Spleen (tissue), 11 donors: ENCODE data around the gene PLCB1. TPM values are rescaled to one million over a fixed set of nuclear protein-coding genes. Genes with fewer than 3 reads are reported as not detected.

Experiments
- DNase-seq: peaks from one replicate; pipeline ENCODE4 v3.0.0-alpha.2; 2020
- H3K27ac ChIP-seq, 8 donors: fragments of 200-600 bp; sonication (generic) in 7 of 8; 1 replicate in 4 of 8; 2 replicates in 4 of 8; pipeline versions ENCODE4 v1.5.0 to v1.8.0; 2016 to 2021; ENCODE audit warnings: inconsistent platforms in 4 of 8, mild to moderate bottlenecking in 4 of 8, moderate library complexity in 1 of 8
- H3K27me3 ChIP-seq, 7 donors: fragments of 200-600 bp; sonication (generic) in 6 of 7; replicated peaks in 1 of 7; 1 replicate in 4 of 7; 2 replicates in 3 of 7; pipeline versions ENCODE4 v1.5.0 to v1.8.0; 2016 to 2021; ENCODE audit warnings: inconsistent platforms in 3 of 7, mild to moderate bottlenecking in 1 of 7
- H3K36me3 ChIP-seq, 6 donors: fragments of 200-600 bp; sonication (generic) in 5 of 6; 1 replicate in 4 of 6; 2 replicates in 2 of 6; pipeline versions ENCODE4 v1.5.0 to v1.8.0; 2016 to 2021; ENCODE audit warnings: inconsistent platforms in 2 of 6
- H3K4me1 ChIP-seq, 6 donors: fragments of 200-600 bp; sonication (generic) in 5 of 6; 1 replicate in 3 of 6; 2 replicates in 3 of 6; pipeline versions ENCODE4 v1.5.0 to v1.8.0; 2016 to 2021; ENCODE audit warnings: inconsistent platforms in 3 of 6
- H3K4me3 ChIP-seq, 8 donors: fragments of 200-600 bp; sonication (generic) in 7 of 8; 1 replicate in 4 of 8; 2 replicates in 4 of 8; pipeline versions ENCODE4 v1.5.0 to v1.8.0; 2016 to 2021; ENCODE audit warnings: inconsistent platforms in 4 of 8, mild to moderate bottlenecking in 4 of 8, moderate library complexity in 2 of 8
- H3K9me3 ChIP-seq, 8 donors: fragments of 200-600 bp; sonication (generic) in 7 of 8; 1 replicate in 4 of 8; 2 replicates in 4 of 8; pipeline versions ENCODE4 v1.5.0 to v1.8.0; 2016 to 2021; ENCODE audit warnings: inconsistent platforms in 4 of 8
- CTCF ChIP-seq, 11 experiments: fragments of 200-600 bp in 7 of 11; fragments of 450-650 bp in 4 of 11; sonication (generic) in 4 of 11; IDR thresholded peaks in 8 of 11; conservative IDR thresholded peaks in 3 of 11; 1 replicate in 7 of 11; 2 replicates in 4 of 11; pipeline versions ENCODE4 v1.4.0 to v1.8.0; 2016 to 2021; ENCODE audit warnings: antibody characterized with exemption in 11 of 11, inconsistent platforms in 4 of 11, mild to moderate bottlenecking in 1 of 11
- POLR2A ChIP-seq, 3 donors: fragments of 450-650 bp; IDR thresholded peaks; one replicate each; pipeline ENCODE4 v1.5.1; 2017; ENCODE audit warnings: antibody characterized with exemption in 3 of 3, mild to moderate bottlenecking in 1 of 3
- POLR2AphosphoS5 ChIP-seq, 3 donors: sonication (generic); formaldehyde crosslinking; IDR thresholded peaks; one replicate each; pipeline ENCODE4 v1.5.1; 2017; ENCODE audit warnings: antibody characterized with exemption in 3 of 3
- WGBS, 5 donors: extraction: QIAGEN DNeasy Blood & Tissue Kit in 3 of 5; methylation state at CpG; one replicate each; pipeline versions ENCODE4 v1.1.5 to v1.1.7; 2013 to 2018; 5-methylcytosine and 5-hydroxymethylcytosine counted together
- intact Hi-C: fragments of 100-400 bp; cut with DNase I; formaldehyde crosslinking; loops from one replicate; pipeline ENCODE4 v1.15.0; 2023; ENCODE audit warnings: low total_unique reads
- polyA plus RNA-seq, 3 donors: library from polyadenylated mRNA; stranded (reverse); fragments of 200-250 nt; gene quantifications; one replicate each; pipeline ENCODE4 v1.2.1, GENCODE V29; 2013
- total RNA-seq, 7 donors: library from RNA; depleted of rRNA in 3 of 7; stranded (reverse); fragments of >200 nt in 3 of 7; fragmentation: NEBNext Ultra II Directional in 4 of 7; extraction: Animal tissue kit (Norgen Biotek cat#: 25700) in 4 of 7; gene quantifications; one replicate each; pipeline versions ENCODE4 v1.1.0 to v1.2.1, GENCODE V29; 2016 to 2021
- donor health status: healthy with polysubstance abuse.
- donor health status: DM: no; HTN: no; CAD: no; lungs with moderate emphysema.
- donor health status: DM: no; HTN: no; CAD: no.
- donor health status: Bipolar disorder and iron deficiency.
- donor health status: healthy.
- donor health status: DM: no; HTN: no; CAD: no.
- donor health status: DM: yes; HTN: yes; CAD: no.

Gene PLCB1
- total and polyA plus RNA-seq, 10 donors, result 1.0 to 33.7 (median 16.2) TPM

- TF ChIP-seq POLR2AphosphoS5 (IDR thresholded peaks at IDR 0.05) (no peak), POLR2A (IDR thresholded peaks at IDR 0.05) (no peak), CTCF (IDR thresholded peaks at IDR 0.05 in 8 of 11, conservative IDR thresholded peaks at IDR 0.05 in 3 of 11) (no peak)
- no peak overlapping the region for H3K4me3 ChIP-seq
- H3K36me3 ChIP-seq, result no peaks in the 10 kb centered on the region
- intact Hi-C loops, result no loop called here
- 95 to 100% (median 97%) methylated on average over 1 of the region's 1 CpG for WGBS, 5 donors
- no peaks in the 10 kb centered on the region for H3K27me3 ChIP-seq
- no peaks in the 10 kb centered on the region for H3K9me3 ChIP-seq
- peak overlapping the region in 1 of 8 donors; percentile 75 for H3K27ac ChIP-seq
- H3K4me1 ChIP-seq, result peaks cover 4 to 26% (median 16%) of the 10 kb centered on the region in 6 donors
- no peak for DNase-seq
Measured at GRCh38 chr20:8601542-8601912, 469.5 kb downstream of the PLCB1 start.

GRCh38 chr20:8602389-8603116, 470.5 kb downstream of the PLCB1 start:
- peak overlapping the region in 4 of 8 donors; percentile 3 to 43 (median 20) for H3K4me3 ChIP-seq
- DNase-seq, result no peak
- peak overlapping the region; percentile 22 to 75 (median 61) for H3K27ac ChIP-seq
- peaks cover 4 to 26% (median 16%) of the 10 kb centered on the region in 6 donors for H3K4me1 ChIP-seq
- WGBS, 5 donors, result 11 to 28% (median 16%) methylated on average over 3 of the region's 3 CpGs
- no peak for TF ChIP-seq CTCF (IDR thresholded peaks at IDR 0.05 in 8 of 11, conservative IDR thresholded peaks at IDR 0.05 in 3 of 11)
- no peak for TF ChIP-seq POLR2A (IDR thresholded peaks at IDR 0.05)
- TF ChIP-seq POLR2AphosphoS5 (IDR thresholded peaks at IDR 0.05), result no peak
- no peaks in the 10 kb centered on the region for H3K27me3 ChIP-seq
- H3K36me3 ChIP-seq, result no peaks in the 10 kb centered on the region
- intact Hi-C loops, result no loop called here
- H3K9me3 ChIP-seq, result no peaks in the 10 kb centered on the region

- Histone ChIP-seq H3K9me3 (no peaks in the 10 kb centered on the region), H3K4me3 (no peak overlapping the region), H3K36me3 (no peaks in the 10 kb centered on the region), H3K27me3 (no peaks in the 10 kb centered on the region), H3K27ac (no peak overlapping the region), H3K4me1 (peaks cover 0 to 3% (median 1%) of the 10 kb centered on the region in 6 donors)
- no peak for DNase-seq
- TF ChIP-seq POLR2A (IDR thresholded peaks at IDR 0.05) (no peak), POLR2AphosphoS5 (IDR thresholded peaks at IDR 0.05) (no peak), CTCF (IDR thresholded peaks at IDR 0.05 in 8 of 11, conservative IDR thresholded peaks at IDR 0.05 in 3 of 11) (no peak)
- intact Hi-C loops, result no loop called here
- 84 to 91% (median 89%) methylated on average over 1 of the region's 1 CpG for WGBS, 5 donors
Measured at GRCh38 chr20:8608470-8608869, 476.4 kb downstream of the PLCB1 start.

GRCh38 chr20:8616792-8617191, 484.7 kb downstream of the PLCB1 start:
- Histone ChIP-seq H3K27me3 (no peaks in the 10 kb centered on the region), H3K4me3 (no peak overlapping the region), H3K9me3 (no peaks in the 10 kb centered on the region), H3K36me3 (no peaks in the 10 kb centered on the region), H3K27ac (no peak overlapping the region), H3K4me1 (no peaks in the 10 kb centered on the region)
- intact Hi-C loops, result no loop called here
- TF ChIP-seq POLR2A (IDR thresholded peaks at IDR 0.05) (no peak), CTCF (IDR thresholded peaks at IDR 0.05 in 8 of 11, conservative IDR thresholded peaks at IDR 0.05 in 3 of 11) (no peak), POLR2AphosphoS5 (IDR thresholded peaks at IDR 0.05) (no peak)
- DNase-seq, result no peak
